NCI-H524 (cell line): ENCODE data around the gene ALDH5A1.

ENCODE experiments used
- DNase-seq, 2 experiments: peaks; one replicate each; lab custom pipeline; 2025; lab: John Stamatoyannopoulos, UW

ALDH5A1 gene

GRCh38 chr6:24494821-24495795 is at the start of gene ALDH5A1:
Gene ALDH5A1, plus strand, starts transcription at chr6:24494969. Its CDS starts 28 bp downstream, at chr6:24494997.
- DNase-seq = peak; percentile 47 to 67

GRCh38 chr6:24445704-24446103 is 49.1 kb upstream of the ALDH5A1 start:
- DNase-seq = peak; percentile 45 to 80

- DNase-seq = no peak
Observed at GRCh38 chr6:24446670-24447069, 48.1 kb upstream of the ALDH5A1 start.

GRCh38 chr6:24448396-24448795 is 46.4 kb upstream of the ALDH5A1 start:
- DNase-seq = no peak

- no peak for DNase-seq
Observed at GRCh38 chr6:24448828-24449525, 45.8 kb upstream of the ALDH5A1 start.

- DNase-seq = no peak
Observed at GRCh38 chr6:24451581-24452388, 43.0 kb upstream of the ALDH5A1 start.

GRCh38 chr6:24453921-24454320 is 40.8 kb upstream of the ALDH5A1 start:
- DNase-seq = no peak

GRCh38 chr6:24454452-24454851 is 40.3 kb upstream of the ALDH5A1 start:
- DNase-seq = no peak

- DNase-seq = no peak
Observed at GRCh38 chr6:24455061-24455460, 39.7 kb upstream of the ALDH5A1 start.

GRCh38 chr6:24458134-24458533 is 36.6 kb upstream of the ALDH5A1 start:
- peak in 1 of 2 experiments; percentile 6 for DNase-seq

- no peak for DNase-seq
Observed at GRCh38 chr6:24458941-24459340, 35.8 kb upstream of the ALDH5A1 start.

- no peak for DNase-seq
Observed at GRCh38 chr6:24460966-24461365, 33.8 kb upstream of the ALDH5A1 start.

- no peak for DNase-seq
Observed at GRCh38 chr6:24464253-24465038, 30.3 kb upstream of the ALDH5A1 start.

- no peak for DNase-seq
Observed at GRCh38 chr6:24469811-24470210, 25.0 kb upstream of the ALDH5A1 start.

- no peak for DNase-seq
Observed at GRCh38 chr6:24472181-24472580, 22.6 kb upstream of the ALDH5A1 start.

- no peak for DNase-seq
Observed at GRCh38 chr6:24476631-24477030, 18.1 kb upstream of the ALDH5A1 start.

- peak; percentile 48 to 79 for DNase-seq
Observed at GRCh38 chr6:24477070-24477469, 17.7 kb upstream of the ALDH5A1 start.

GRCh38 chr6:24478903-24479302 is 15.9 kb upstream of the ALDH5A1 start:
- DNase-seq = no peak

GRCh38 chr6:24480705-24481104 is 14.1 kb upstream of the ALDH5A1 start:
- no peak for DNase-seq

- no peak for DNase-seq
Observed at GRCh38 chr6:24481449-24481848, 13.3 kb upstream of the ALDH5A1 start.

GRCh38 chr6:24484657-24485323 is 10.0 kb upstream of the ALDH5A1 start:
- DNase-seq = no peak
